Measurements from ENCODE around the gene CD34. TPM values are rescaled to one million over a fixed set of nuclear protein-coding genes. Genes with fewer than 3 reads are reported as not detected.

CD34 gene
- polyA plus RNA-seq, 1 donor from 2014 or later: not detected

GRCh38 chr1:207849646-207850045 lies 61.3 kb downstream of the CD34 start:
- no peak overlapping the region for H3K4me2 ChIP-seq (ENCODE audit: low read length)
- H3K9me3 ChIP-seq (ENCODE audit: low read length): no peaks in the 10 kb centered on the region
- H3F3A ChIP-seq (ENCODE audit: insufficient read depth, low read length, poor library complexity, severe bottlenecking): no peaks in the 10 kb centered on the region
- H3K9ac ChIP-seq (ENCODE audit: low read length): no peak overlapping the region
- TF ChIP-seq POLR2AphosphoS5 (IDR thresholded peaks at IDR 0.05) (no peak), SMC3 (conservative IDR thresholded peaks at IDR 0.05; ENCODE audit: poor library complexity) (no peak), TAF1 (IDR thresholded peaks at IDR 0.05; ENCODE audit: low read depth) (no peak), EP300 (conservative IDR thresholded peaks at IDR 0.05; ENCODE audit: poor library complexity, severe bottlenecking) (no peak), EZH2 (IDR thresholded peaks at IDR 0.05; ENCODE audit: borderline replicate concordance, insufficient read depth, low read length, poor library complexity, severe bottlenecking) (no peak), MXI1 (conservative IDR thresholded peaks at IDR 0.05; ENCODE audit: poor library complexity, severe bottlenecking) (no peak), RAD21 (conservative IDR thresholded peaks at IDR 0.05) (no peak)
- TF ChIP-seq, protein P1, sequence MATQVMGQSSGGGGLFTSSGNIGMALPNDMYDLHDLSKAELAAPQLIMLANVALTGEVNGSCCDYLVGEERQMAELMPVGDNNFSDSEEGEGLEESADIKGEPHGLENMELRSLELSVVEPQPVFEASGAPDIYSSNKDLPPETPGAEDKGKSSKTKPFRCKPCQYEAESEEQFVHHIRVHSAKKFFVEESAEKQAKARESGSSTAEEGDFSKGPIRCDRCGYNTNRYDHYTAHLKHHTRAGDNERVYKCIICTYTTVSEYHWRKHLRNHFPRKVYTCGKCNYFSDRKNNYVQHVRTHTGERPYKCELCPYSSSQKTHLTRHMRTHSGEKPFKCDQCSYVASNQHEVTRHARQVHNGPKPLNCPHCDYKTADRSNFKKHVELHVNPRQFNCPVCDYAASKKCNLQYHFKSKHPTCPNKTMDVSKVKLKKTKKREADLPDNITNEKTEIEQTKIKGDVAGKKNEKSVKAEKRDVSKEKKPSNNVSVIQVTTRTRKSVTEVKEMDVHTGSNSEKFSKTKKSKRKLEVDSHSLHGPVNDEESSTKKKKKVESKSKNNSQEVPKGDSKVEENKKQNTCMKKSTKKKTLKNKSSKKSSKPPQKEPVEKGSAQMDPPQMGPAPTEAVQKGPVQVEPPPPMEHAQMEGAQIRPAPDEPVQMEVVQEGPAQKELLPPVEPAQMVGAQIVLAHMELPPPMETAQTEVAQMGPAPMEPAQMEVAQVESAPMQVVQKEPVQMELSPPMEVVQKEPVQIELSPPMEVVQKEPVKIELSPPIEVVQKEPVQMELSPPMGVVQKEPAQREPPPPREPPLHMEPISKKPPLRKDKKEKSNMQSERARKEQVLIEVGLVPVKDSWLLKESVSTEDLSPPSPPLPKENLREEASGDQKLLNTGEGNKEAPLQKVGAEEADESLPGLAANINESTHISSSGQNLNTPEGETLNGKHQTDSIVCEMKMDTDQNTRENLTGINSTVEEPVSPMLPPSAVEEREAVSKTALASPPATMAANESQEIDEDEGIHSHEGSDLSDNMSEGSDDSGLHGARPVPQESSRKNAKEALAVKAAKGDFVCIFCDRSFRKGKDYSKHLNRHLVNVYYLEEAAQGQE (IDR thresholded peaks at IDR 0.05; ENCODE audit: borderline replicate concordance): no peak
- TF ChIP-seq, protein P2, sequence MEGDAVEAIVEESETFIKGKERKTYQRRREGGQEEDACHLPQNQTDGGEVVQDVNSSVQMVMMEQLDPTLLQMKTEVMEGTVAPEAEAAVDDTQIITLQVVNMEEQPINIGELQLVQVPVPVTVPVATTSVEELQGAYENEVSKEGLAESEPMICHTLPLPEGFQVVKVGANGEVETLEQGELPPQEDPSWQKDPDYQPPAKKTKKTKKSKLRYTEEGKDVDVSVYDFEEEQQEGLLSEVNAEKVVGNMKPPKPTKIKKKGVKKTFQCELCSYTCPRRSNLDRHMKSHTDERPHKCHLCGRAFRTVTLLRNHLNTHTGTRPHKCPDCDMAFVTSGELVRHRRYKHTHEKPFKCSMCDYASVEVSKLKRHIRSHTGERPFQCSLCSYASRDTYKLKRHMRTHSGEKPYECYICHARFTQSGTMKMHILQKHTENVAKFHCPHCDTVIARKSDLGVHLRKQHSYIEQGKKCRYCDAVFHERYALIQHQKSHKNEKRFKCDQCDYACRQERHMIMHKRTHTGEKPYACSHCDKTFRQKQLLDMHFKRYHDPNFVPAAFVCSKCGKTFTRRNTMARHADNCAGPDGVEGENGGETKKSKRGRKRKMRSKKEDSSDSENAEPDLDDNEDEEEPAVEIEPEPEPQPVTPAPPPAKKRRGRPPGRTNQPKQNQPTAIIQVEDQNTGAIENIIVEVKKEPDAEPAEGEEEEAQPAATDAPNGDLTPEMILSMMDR (IDR thresholded peaks at IDR 0.05; ENCODE audit: poor library complexity, severe bottlenecking): no peak
- no peaks in the 10 kb centered on the region for H3K36me3 ChIP-seq (ENCODE audit: insufficient read depth, low read length)
- H3K9me2 ChIP-seq (ENCODE audit: insufficient read depth, low read length): no peaks in the 10 kb centered on the region
- H3K4me3 ChIP-seq (ENCODE audit: low read length): no peak overlapping the region
- H3K79me2 ChIP-seq (replicated peaks; ENCODE audit: insufficient read depth, low read length): no peaks in the 10 kb centered on the region
- H4K20me1 ChIP-seq (ENCODE audit: insufficient read depth): no peaks in the 10 kb centered on the region
- H2AFZ ChIP-seq (ENCODE audit: low read depth, low read length): no peak overlapping the region
- no peaks in the 10 kb centered on the region for H3K27me3 ChIP-seq (ENCODE audit: insufficient read depth, low read depth, low read length)
- no peak overlapping the region for H3K27ac ChIP-seq (ENCODE audit: low read length)

DNA sequence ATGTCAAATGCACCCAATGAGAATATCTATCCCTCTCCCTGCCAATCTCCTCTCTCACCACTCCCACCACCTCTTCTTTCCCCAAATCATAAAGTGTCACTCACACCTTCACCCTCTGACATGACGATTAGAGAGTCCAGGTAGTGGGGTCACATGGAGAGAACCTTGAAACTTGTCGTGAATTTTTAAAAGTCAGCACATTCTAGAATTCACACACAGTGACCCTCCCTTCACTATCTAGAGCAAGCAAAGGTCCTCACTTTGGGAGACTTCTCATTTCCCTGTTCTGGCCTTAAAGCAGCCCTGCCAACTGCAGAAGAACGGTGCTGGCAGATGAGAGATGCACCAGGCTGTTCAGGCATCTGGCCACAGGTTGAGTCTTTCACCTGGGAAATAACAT lies 61.9 kb downstream of the CD34 start:
- Histone ChIP-seq H3F3A (ENCODE audit: insufficient read depth, low read length, poor library complexity, severe bottlenecking) (no peaks in the 10 kb centered on the region), H3K36me3 (ENCODE audit: insufficient read depth, low read length) (no peaks in the 10 kb centered on the region), H4K20me1 (ENCODE audit: insufficient read depth) (no peaks in the 10 kb centered on the region), H3K4me2 (ENCODE audit: low read length) (no peak overlapping the region), H3K9ac (ENCODE audit: low read length) (no peak overlapping the region), H2AFZ (ENCODE audit: low read depth, low read length) (no peak overlapping the region), H3K9me3 (ENCODE audit: low read length) (no peaks in the 10 kb centered on the region), H3K79me2 (replicated peaks; ENCODE audit: insufficient read depth, low read length) (no peaks in the 10 kb centered on the region), H3K9me2 (ENCODE audit: insufficient read depth, low read length) (no peaks in the 10 kb centered on the region), H3K27me3 (ENCODE audit: insufficient read depth, low read depth, low read length) (no peaks in the 10 kb centered on the region), H3K4me3 (ENCODE audit: low read length) (no peak overlapping the region), H3K27ac (ENCODE audit: low read length) (no peak overlapping the region)
- TF ChIP-seq SMC3 (conservative IDR thresholded peaks at IDR 0.05; ENCODE audit: poor library complexity) (no peak), TAF1 (IDR thresholded peaks at IDR 0.05; ENCODE audit: low read depth) (no peak), MXI1 (conservative IDR thresholded peaks at IDR 0.05; ENCODE audit: poor library complexity, severe bottlenecking) (no peak)
- TF ChIP-seq, protein P1 (IDR thresholded peaks at IDR 0.05; ENCODE audit: borderline replicate concordance): no peak

All from neural cell (in vitro differentiated cells).